Spinal cord (tissue), 10 donors: Measurements from ENCODE around the gene WWOX. TPM values are rescaled to one million over a fixed set of nuclear protein-coding genes. Genes with fewer than 3 reads are reported as not detected.
A peak's percentile ranks its signal among the peaks of the same experiment; 100 is the strongest.

Experiments used
- DNase-seq, 6 donors: peaks; one replicate each; pipeline versions ENCODE4 v3.0.0 to v3.0.0-alpha.2; 2013 to 2015; ENCODE audit warnings: low spot score in 6 of 6, low read depth in 4 of 6
- H3K27ac ChIP-seq: one replicate; pipeline ENCODE4 v1.5.1; 2013; ENCODE audit warnings: low read depth, low read length, control low read depth
- H3K27me3 ChIP-seq: one replicate; pipeline ENCODE4 v1.6.1; 2013; ENCODE audit warnings: low read length; ENCODE audit not compliant: control insufficient read depth, insufficient read depth
- H3K36me3 ChIP-seq: one replicate; pipeline ENCODE4 v1.6.1; 2013; ENCODE audit warnings: low read length; ENCODE audit not compliant: control insufficient read depth, insufficient read depth
- H3K4me1 ChIP-seq: one replicate; pipeline ENCODE4 v1.6.1; 2013; ENCODE audit warnings: low read length; ENCODE audit not compliant: control insufficient read depth, insufficient read depth
- H3K4me3 ChIP-seq: one replicate; pipeline ENCODE4 v1.5.1; 2013; ENCODE audit warnings: low read depth, low read length, control low read depth
- H3K9me3 ChIP-seq: one replicate; pipeline ENCODE4 v1.6.1; 2013; ENCODE audit warnings: low read length; ENCODE audit not compliant: control insufficient read depth, insufficient read depth
- WGBS: methylation state at CpG from one replicate; pipeline ENCODE4 v1.1.5; 2013; ENCODE audit warnings: missing lambda C conversion rate; ENCODE audit not compliant: insufficient coverage; 5-methylcytosine and 5-hydroxymethylcytosine counted together
- polyA plus RNA-seq, 2 donors: library from polyadenylated mRNA; unstranded; fragments of 120-200 nt; gene quantifications; one replicate each; pipeline ENCODE4 v1.2.1, GENCODE V29; 2013; ENCODE audit not compliant: insufficient read length in 2 of 2
- total RNA-seq, 2 donors: library from RNA; depleted of rRNA in 1 of 2; stranded (reverse); fragments of 120-200 nt in 1 of 2; fragments of >200 nt in 1 of 2; gene quantifications; one replicate each; pipeline versions ENCODE4 v1.2.3 to v1.2.4, GENCODE V29; 2013 to 2014
- donor health status: healthy.

WWOX gene
- total and polyA plus RNA-seq, 4 donors = 27.5 to 51.5 (median 32.5) TPM

- no CpG with 5 or more reads among the region's 3 CpGs for WGBS
- H3K27ac ChIP-seq = no peak overlapping the region
- peaks cover 2% of the 10 kb centered on the region for H3K27me3 ChIP-seq
- H3K9me3 ChIP-seq = no peaks in the 10 kb centered on the region
- H3K4me3 ChIP-seq = no peak overlapping the region
- DNase-seq = no peak
- no peaks in the 10 kb centered on the region for H3K4me1 ChIP-seq
- H3K36me3 ChIP-seq = no peaks in the 10 kb centered on the region
Observed at GRCh38 chr16:78284957-78285434, 185.5 kb downstream of the WWOX start.

GRCh38 chr16:78285437-78285922, 186.0 kb downstream of the WWOX start:
- Histone ChIP-seq H3K27ac (no peak overlapping the region), H3K27me3 (peaks cover 2% of the 10 kb centered on the region), H3K36me3 (no peaks in the 10 kb centered on the region), H3K9me3 (no peaks in the 10 kb centered on the region), H3K4me1 (no peaks in the 10 kb centered on the region), H3K4me3 (no peak overlapping the region)
- 71% methylated on average over 6 of the region's 6 CpGs for WGBS
- DNase-seq = peak in 1 of 6 donors; percentile 50

- DNase-seq = peak in 2 of 6 donors; percentile 37 to 50
- WGBS = 55% methylated on average over 2 of the region's 4 CpGs
Observed at GRCh38 chr16:78286065-78286464, 186.6 kb downstream of the WWOX start.

GRCh38 chr16:78288888-78289287, 189.4 kb downstream of the WWOX start:
- DNase-seq = peak in 2 of 6 donors; percentile 53 to 78
- WGBS = 54% methylated on average over 9 of the region's 9 CpGs

More at GRCh38 chr16:78286065-78286464, 186.6 kb downstream of the WWOX start:
- H3K36me3 ChIP-seq = no peaks in the 10 kb centered on the region
- peaks cover 2% of the 10 kb centered on the region for H3K27me3 ChIP-seq
- H3K9me3 ChIP-seq = no peaks in the 10 kb centered on the region
- H3K4me1 ChIP-seq = no peaks in the 10 kb centered on the region
- H3K4me3 ChIP-seq = no peak overlapping the region
- no peak overlapping the region for H3K27ac ChIP-seq

GRCh38 chr16:78289373-78289772, 189.9 kb downstream of the WWOX start:
- Histone ChIP-seq H3K9me3 (no peaks in the 10 kb centered on the region), H3K4me3 (no peak overlapping the region), H3K27ac (peak overlapping the region; percentile 72), H3K36me3 (no peaks in the 10 kb centered on the region), H3K27me3 (peaks cover 5% of the 10 kb centered on the region), H3K4me1 (peaks cover 5% of the 10 kb centered on the region)
- WGBS = no CpG with 5 or more reads among the region's 3 CpGs
- DNase-seq = peak in 1 of 6 donors; percentile 23

More at GRCh38 chr16:78288888-78289287, 189.4 kb downstream of the WWOX start:
- Histone ChIP-seq H3K27ac (peak overlapping the region; percentile 72), H3K36me3 (no peaks in the 10 kb centered on the region), H3K4me3 (no peak overlapping the region), H3K4me1 (peaks cover 5% of the 10 kb centered on the region), H3K9me3 (no peaks in the 10 kb centered on the region), H3K27me3 (peaks cover 5% of the 10 kb centered on the region)

GRCh38 chr16:78289844-78290277, 190.4 kb downstream of the WWOX start:
- H3K27ac ChIP-seq = peak overlapping the region; percentile 58
- H3K4me3 ChIP-seq = no peak overlapping the region
- no peaks in the 10 kb centered on the region for H3K9me3 ChIP-seq
- H3K4me1 ChIP-seq = peaks cover 5% of the 10 kb centered on the region
- H3K27me3 ChIP-seq = peaks cover 5% of the 10 kb centered on the region
- DNase-seq = peak in 2 of 6 donors; percentile 18 to 34
- no CpG with 5 or more reads among the region's 7 CpGs for WGBS
- H3K36me3 ChIP-seq = no peaks in the 10 kb centered on the region

- peaks cover 5% of the 10 kb centered on the region for H3K27me3 ChIP-seq
- peaks cover 5% of the 10 kb centered on the region for H3K4me1 ChIP-seq
- no peaks in the 10 kb centered on the region for H3K9me3 ChIP-seq
- H3K36me3 ChIP-seq = no peaks in the 10 kb centered on the region
- DNase-seq = peak in 2 of 6 donors; percentile 29 to 57
- H3K4me3 ChIP-seq = no peak overlapping the region
- peak overlapping the region; percentile 58 for H3K27ac ChIP-seq
- whole genome bisulfite sequencing = no CpG with 5 or more reads among the region's 6 CpGs
Observed at GRCh38 chr16:78290395-78290794, 190.9 kb downstream of the WWOX start.

- Histone ChIP-seq H3K27ac (peak overlapping the region; percentile 62), H3K9me3 (no peaks in the 10 kb centered on the region), H3K4me3 (no peak overlapping the region), H3K4me1 (peaks cover 5% of the 10 kb centered on the region), H3K36me3 (no peaks in the 10 kb centered on the region), H3K27me3 (peaks cover 5% of the 10 kb centered on the region)
- 67% methylated on average over 7 of the region's 12 CpGs for WGBS
- peak in 2 of 6 donors; percentile 18 to 52 for DNase-seq
Observed at GRCh38 chr16:78290872-78291591, 191.6 kb downstream of the WWOX start.

- H3K4me1 ChIP-seq = peaks cover 5% of the 10 kb centered on the region
- H3K36me3 ChIP-seq = no peaks in the 10 kb centered on the region
- no peak overlapping the region for H3K4me3 ChIP-seq
- H3K27me3 ChIP-seq = peaks cover 5% of the 10 kb centered on the region
- WGBS = 42% methylated on average over 3 of the region's 5 CpGs
- peak in 1 of 6 donors; percentile 27 for DNase-seq
- H3K9me3 ChIP-seq = no peaks in the 10 kb centered on the region
- peak overlapping the region; percentile 62 for H3K27ac ChIP-seq
Observed at GRCh38 chr16:78291604-78292003, 192.2 kb downstream of the WWOX start.
